ENCODE results near the gene CNGB1.

DNA sequence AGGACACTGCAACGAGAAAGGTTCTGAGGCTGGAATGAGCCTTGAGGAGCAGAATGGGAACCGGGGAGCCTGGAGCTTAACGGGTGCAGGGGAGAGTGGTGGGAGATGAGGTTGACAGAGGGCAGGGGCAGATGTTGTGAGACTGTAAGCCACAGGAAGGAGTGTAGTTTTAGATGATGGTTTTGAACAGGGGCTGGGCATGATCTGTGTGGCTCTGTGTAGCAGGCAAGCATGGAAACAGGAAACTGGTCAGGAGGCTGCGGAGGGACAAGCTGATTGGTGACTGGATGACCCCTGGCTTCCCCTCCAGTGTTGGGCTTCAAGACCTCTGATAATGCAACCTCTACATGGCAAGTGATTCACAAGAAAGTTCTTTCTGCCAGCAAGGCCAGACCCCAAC is 1.4 kb upstream of the CNGB1 start:
- TF ChIP-seq, protein P1, sequence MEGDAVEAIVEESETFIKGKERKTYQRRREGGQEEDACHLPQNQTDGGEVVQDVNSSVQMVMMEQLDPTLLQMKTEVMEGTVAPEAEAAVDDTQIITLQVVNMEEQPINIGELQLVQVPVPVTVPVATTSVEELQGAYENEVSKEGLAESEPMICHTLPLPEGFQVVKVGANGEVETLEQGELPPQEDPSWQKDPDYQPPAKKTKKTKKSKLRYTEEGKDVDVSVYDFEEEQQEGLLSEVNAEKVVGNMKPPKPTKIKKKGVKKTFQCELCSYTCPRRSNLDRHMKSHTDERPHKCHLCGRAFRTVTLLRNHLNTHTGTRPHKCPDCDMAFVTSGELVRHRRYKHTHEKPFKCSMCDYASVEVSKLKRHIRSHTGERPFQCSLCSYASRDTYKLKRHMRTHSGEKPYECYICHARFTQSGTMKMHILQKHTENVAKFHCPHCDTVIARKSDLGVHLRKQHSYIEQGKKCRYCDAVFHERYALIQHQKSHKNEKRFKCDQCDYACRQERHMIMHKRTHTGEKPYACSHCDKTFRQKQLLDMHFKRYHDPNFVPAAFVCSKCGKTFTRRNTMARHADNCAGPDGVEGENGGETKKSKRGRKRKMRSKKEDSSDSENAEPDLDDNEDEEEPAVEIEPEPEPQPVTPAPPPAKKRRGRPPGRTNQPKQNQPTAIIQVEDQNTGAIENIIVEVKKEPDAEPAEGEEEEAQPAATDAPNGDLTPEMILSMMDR (IDR thresholded peaks at IDR 0.05; ENCODE audit: insufficient read depth, low read length, poor library complexity, severe bottlenecking): no peak
- no peak for TF ChIP-seq EZH2phosphoT487 (conservative IDR thresholded peaks at IDR 0.05; ENCODE audit: low read length)

Measured in SU-DHL-6 (cell line).